Effector CD4-positive, alpha-beta T cell (primary cell): ENCODE results near the gene ARID1A.
A peak's percentile ranks its signal among the peaks of the same experiment; 100 is the strongest.
"Not testable (repeated sequence)": the region's sequence is repeated elsewhere in the genome, so short reads cannot be mapped to it uniquely, and the experiment has no call there.

Source experiments
- DNase-seq: peaks from one replicate; pipeline ENCODE4 v3.0.0-alpha.2; 2020
- total RNA-seq: gene quantifications from one replicate; lab custom pipeline; 2026; lab: John Stamatoyannopoulos, UW

Gene ARID1A
- total RNA-seq = 221 reads per million, percentile 93 among the genes with 10 or more reads in this experiment

DNA sequence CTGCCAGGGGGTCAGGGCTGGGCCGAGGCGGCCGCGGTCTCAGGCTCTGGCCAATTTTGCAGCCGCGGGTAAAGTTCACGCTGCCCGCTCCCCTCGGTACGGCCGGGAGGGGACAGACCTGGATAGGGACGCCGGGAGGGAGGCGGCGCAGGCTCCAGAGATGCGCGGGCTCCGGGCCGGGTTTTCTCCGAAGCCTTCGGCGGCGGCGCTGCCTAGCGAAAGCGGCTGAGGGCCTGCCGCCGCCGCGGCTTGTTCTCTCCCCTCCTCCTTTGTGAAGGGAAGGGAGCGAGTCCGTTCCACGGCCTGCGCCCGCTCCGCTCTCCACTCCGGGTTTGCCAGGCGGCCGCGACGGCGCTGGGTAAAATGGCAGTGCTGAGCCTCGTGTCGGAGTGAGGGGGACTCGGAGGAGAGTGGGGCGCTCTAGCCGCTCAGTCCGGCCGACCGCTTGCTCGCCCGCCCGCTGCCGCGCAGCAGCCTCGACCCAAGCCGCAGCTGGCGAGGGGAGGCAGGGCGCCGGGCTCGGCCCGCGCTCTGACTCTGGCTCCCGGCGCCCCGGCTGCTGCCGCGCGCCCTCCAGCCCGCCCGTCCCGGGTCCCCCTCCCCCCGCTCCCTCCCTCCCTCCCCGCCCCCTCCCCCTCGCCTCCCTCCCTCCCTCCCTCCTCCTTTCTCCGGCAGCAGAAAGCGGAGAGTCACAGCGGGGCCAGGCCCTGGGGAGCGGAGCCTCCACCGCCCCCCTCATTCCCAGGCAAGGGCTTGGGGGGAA, at the start of gene ARID1A:
TSS of gene ARID1A (plus strand) at position 660 of the 763 bp plus-strand sequence. CDS start 389 bp downstream, outside the sequence.
- peak; percentile 93 for DNase-seq

GRCh38 chr1:26664802-26665201, 31.0 kb upstream of the ARID1A start:
- no peak for DNase-seq

DNA sequence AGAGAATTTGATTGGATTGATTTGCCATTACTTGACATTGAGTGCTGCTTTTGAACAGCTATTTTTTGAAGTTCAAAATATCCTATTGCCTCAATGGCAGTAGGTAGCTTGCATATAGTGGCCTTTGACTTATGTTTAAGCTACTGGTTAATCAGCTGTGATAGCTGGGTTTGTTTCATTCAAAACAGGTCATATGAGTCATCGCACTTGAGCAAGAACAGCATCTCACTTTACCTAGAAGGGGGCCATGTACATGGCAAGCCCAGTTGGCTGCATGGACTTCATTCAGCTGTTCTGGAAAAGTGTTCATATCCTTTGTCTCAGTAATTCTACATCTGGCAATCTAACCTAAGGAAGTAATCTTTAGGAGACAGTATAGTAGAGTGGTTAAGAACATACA, 29.0 kb upstream of the ARID1A start:
- no peak for DNase-seq

DNA sequence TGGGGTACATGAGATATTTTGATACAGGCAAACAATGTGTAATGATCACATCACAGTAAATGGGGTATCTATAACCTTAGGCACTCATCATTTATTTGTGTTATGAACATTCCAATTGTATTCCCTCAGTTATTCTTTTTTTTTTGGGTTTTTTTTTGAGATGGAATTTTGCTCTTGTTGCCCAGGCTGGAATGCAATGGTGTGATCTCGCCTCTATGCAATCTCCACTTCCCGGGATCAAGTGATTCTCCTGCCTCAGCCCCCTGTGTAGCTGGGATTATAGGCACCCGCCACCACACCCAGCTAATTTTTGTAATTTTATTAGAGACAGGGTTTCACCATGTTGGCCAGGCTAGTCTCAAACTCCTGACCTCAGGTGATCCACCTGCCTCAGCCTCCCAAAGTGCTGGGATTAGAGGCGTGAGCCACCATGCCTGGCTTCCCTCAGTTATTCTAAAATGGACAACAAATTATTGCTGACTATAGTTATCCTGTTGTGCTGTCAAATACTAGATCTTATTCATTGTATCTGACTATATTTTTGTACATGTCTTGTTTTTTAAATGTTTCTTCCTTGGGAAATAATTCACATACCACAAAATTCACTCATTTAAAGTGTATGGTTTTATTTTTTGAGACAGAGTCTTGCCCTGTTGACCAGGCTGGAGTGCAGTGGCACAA, 27.6 kb upstream of the ARID1A start:
- not testable (repeated sequence) for DNase-seq

- DNase-seq = peak; percentile 43
Measured at GRCh38 chr1:26677306-26678115, 18.3 kb upstream of the ARID1A start.

- DNase-seq = no peak
Measured at GRCh38 chr1:26684763-26685508, 10.9 kb upstream of the ARID1A start.

DNA sequence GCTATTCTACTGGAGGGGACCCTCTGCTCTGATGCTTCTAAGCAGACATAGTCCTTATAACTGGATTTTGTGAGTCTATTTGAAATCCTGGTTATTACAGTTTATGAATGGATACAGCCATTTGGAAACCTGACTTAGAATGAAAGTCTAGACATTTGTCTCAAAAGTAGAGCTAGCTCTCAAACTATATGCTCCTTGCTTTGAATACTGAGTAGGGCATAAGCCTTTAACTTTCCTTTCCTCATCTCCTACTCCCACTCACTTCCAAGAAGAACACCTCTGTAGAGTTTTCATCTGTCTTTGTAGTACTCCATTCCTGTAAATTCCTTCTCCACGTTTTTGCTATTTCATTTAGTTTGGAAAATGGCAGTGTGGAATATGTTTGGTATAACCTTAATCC, 9.0 kb upstream of the ARID1A start:
- no peak for DNase-seq

GRCh38 chr1:26689504-26689903, 6.3 kb upstream of the ARID1A start:
- DNase-seq = no peak

GRCh38 chr1:26690157-26690556, 5.7 kb upstream of the ARID1A start:
- DNase-seq = no peak

DNA sequence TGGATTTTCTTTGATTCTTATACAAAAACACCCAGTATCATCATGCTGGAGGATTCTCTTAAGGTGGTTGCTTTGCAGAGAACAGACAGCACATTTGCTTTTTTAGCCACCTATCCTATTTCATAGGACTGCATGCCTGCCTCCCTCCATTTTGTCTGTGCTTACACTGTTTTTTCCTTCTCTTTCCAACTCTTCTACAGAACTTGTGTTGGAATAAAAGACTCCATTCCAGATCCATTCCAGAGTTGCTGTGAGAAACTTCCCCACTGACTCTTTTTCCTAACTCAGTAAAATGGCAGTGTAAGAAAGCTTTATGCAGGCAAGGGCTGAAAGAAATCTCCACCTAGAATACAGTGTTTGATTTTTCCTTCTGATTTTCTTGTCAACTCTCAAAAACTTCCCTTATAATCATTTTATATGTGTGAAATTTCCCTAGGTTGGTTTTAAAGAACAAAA, 5.2 kb upstream of the ARID1A start:
- no peak for DNase-seq

- DNase-seq = peak; percentile 80
Measured at GRCh38 chr1:26692211-26692792, 3.5 kb upstream of the ARID1A start.

DNA sequence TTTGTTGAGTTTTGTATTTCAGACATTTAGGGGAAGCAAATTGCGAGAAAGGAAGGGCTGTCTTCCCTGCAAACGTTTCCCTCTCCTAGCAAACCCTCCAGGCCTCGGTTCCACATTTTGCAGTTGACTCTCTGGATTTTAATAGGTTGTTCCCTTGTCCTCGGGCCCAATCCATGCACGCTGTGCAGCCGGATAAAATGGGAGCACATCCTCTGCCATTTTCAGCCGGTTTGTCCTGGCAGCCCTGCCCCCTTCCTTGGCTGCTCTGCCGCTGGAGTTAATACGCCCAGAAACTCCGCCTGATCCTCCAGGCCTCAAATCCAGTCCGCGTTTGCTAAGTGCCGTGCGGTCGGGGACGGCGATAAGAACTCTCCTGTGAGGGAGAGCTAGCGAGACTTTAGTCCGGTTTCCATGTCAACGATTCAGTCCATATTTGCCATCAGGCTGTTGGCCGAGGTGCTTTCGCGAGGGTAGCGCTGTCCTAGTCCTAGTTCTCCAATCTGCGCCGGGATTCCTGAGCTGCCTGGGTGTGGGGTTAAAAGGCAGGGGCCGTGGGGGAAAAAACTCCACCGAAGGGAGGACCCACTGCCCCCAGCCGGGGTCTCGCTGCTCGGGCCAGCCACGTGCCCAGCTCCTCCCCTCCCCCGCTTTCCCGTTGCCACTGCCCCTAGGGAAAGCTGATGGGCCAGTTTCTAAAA, 2.9 kb upstream of the ARID1A start:
- DNase-seq = peak; percentile 85

DNA sequence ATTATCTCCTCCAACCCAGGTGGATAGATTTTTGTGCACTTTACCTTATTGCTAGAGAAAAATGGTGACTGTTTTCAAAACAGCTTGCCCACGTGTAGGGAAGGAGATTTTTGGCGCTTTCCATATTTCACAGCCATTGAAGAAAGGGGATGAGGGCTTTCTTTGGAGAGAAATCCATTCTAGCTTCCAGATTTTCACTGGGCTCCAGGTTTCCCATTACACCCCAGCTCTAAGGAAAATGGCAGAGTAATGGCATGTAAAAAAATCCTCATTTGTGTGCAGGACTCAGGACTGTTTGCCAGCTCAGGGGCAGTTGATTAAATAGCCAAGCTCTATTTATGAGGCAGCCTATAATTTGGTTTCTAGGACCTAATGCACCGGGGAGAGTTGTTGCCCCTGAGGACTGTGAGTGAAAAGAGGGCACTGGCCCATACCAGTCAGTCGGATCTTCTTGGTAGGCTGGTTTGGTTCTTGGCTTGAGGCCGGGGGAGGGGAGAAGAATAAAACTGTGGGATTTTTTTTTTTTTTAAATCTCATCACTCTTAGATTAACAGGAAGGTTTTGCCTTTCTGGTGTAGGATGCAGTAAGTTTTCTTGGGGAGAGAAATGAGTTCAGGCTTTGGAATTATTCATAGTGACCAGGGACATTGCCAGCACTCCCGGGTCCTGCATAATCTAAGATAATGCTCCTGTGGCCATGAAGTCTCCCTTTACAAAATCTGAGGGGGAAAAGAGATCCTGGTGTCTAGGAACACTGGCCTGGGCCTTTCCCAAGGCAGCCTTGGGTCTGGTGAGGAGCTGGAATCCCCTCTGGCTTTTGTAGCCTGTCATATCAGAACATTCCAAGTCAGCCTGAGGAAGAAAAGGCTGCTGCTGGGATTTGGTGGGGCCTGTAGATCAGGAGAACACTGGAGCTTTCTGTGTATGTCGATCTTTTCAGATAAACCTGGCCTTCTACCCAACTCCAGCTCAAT, 1.9 kb upstream of the ARID1A start:
- DNase-seq = no peak

DNA sequence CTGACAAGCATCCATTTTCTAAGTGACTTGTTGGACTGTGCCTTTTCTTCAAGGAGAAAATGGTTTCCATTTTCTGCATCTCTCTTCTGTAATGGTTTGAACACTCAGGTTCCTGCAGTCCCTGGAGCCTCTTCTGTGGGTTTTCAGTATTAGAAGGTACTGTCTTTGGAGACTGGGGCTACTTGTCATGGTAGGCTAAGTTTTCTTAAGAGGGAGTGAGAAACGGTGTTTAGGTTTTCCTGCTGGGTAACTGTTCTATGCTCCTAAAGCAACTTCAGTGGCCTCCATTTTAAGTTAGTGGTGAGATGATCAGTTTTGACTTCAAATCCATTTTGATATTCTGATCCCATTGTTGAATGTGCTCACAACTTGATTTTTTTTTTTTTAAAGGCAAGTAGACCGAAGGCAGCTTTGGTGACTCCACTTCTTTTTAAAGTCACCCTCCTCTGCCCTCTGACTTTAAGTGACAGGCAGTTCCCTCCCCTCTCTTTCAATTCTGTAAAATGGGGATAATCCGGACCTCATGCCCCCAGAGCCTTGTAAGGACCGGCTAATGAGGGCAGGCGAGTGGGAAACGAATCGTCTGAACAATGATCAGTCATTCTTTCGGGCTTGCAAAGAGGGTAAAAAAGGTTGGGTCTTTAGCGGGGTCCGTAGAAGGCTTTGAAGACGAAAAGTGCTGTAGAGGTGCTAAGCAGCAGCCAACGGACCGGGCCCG, 1.0 kb upstream of the ARID1A start:
- no peak for DNase-seq

- DNase-seq = peak; percentile 24
Measured at GRCh38 chr1:26696119-26696653, 371 bp downstream of the ARID1A start.

GRCh38 chr1:26696654-26697430, 1.0 kb downstream of the ARID1A start:
- peak; percentile 63 for DNase-seq

- DNase-seq = peak; percentile 8
Measured at GRCh38 chr1:26697431-26697977, 1.7 kb downstream of the ARID1A start.
